Kidney (tissue), 14 donors: ENCODE measurements around the gene SRPRA. TPM values are rescaled to one million over a fixed set of nuclear protein-coding genes. Genes with fewer than 3 reads are reported as not detected.

Source experiments
- DNase-seq, 5 donors: peaks; one replicate each; pipeline ENCODE4 v3.0.0-alpha.2; 2013 to 2020
- FAIRE-seq: peaks from 2 replicates; lab custom pipeline; 2012; peaks lifted over from hg19 to GRCh38; lab: Jason Lieb, UNC
- H3K27ac ChIP-seq, 2 donors: one replicate each; pipeline ENCODE4 v1.7.0; 2013; ENCODE audit warnings: low read depth in 2 of 2, low read length in 2 of 2, inconsistent platforms in 1 of 2
- H3K27me3 ChIP-seq: one replicate; pipeline ENCODE4 v1.7.1; 2013; ENCODE audit warnings: low read length, inconsistent platforms; ENCODE audit not compliant: control insufficient read depth, insufficient read depth
- H3K36me3 ChIP-seq, 3 donors: one replicate each; pipeline versions ENCODE4 v1.7.0 to v1.7.1; 2013; ENCODE audit warnings: low read length in 3 of 3, control low read depth in 1 of 3, inconsistent platforms in 1 of 3; ENCODE audit not compliant: insufficient read depth in 3 of 3, control insufficient read depth in 2 of 3
- H3K4me1 ChIP-seq, 3 donors: one replicate each; pipeline versions ENCODE4 v1.7.0 to v1.7.1; 2013; ENCODE audit warnings: low read length in 3 of 3, inconsistent platforms in 1 of 3, low read depth in 1 of 3; ENCODE audit not compliant: control insufficient read depth in 2 of 3, insufficient read depth in 2 of 3
- H3K4me3 ChIP-seq, 3 donors: one replicate each; pipeline versions ENCODE4 v1.7.0 to v1.8.1; 2013; ENCODE audit warnings: low read length in 3 of 3, control low read depth in 1 of 3, inconsistent platforms in 1 of 3
- H3K9ac ChIP-seq, 3 donors: one replicate each; pipeline versions ENCODE4 v1.7.0 to v1.7.1; 2013; ENCODE audit warnings: low read length in 3 of 3, control low read depth in 1 of 3, inconsistent platforms in 1 of 3
- H3K9me3 ChIP-seq, 3 donors: one replicate each; pipeline versions ENCODE4 v1.7.0 to v1.7.1; 2013; ENCODE audit warnings: low read length in 3 of 3, control low read depth in 1 of 3, inconsistent platforms in 1 of 3; ENCODE audit not compliant: control insufficient read depth in 2 of 3, insufficient read depth in 1 of 3
- intact Hi-C: fragments of 100-400 bp; cut with DNase I; formaldehyde crosslinking; loops from one replicate; pipeline ENCODE4 v1.11.1; 2022
- polyA plus RNA-seq: library from polyadenylated mRNA; stranded (reverse); fragments of 350-450 nt; fragmentation: Illumina TruSeq; extraction: RNeasy Lipid Tissue Mini Kit (QIAGEN cat#74804); gene quantifications from one replicate; pipeline ENCODE4 v1.2.3, GENCODE V29; 2014; ENCODE audit warnings: low read depth, low replicate concordance; ENCODE audit not compliant: insufficient read depth
- total RNA-seq: library from RNA; stranded (reverse); fragmentation: NEBNext Ultra II Directional; extraction: Animal tissue kit (Norgen Biotek cat#: 25700); gene quantifications from one replicate; pipeline ENCODE4 v1.2.1, GENCODE V29; 2021
- TF ChIP-seq, protein P1 (sequence below): IDR thresholded peaks from 3 replicates; pipeline ENCODE4 v1.5.1; 2012; ENCODE audit warnings: mild to moderate bottlenecking, moderate library complexity, borderline replicate concordance; ENCODE audit not compliant: insufficient read depth; ENCODE audit errors: extremely low read depth
- donor health status: control.
- donor health status: control.
- donor health status: control.
- donor health status: control.
- donor health status: control.
- donor health status: DM: yes; HTN: yes; CAD: no.
- donor health status: Normal renal cell carcinoma (clear cell type).

The SRPRA gene
- total and polyA plus RNA-seq, 2 donors from 2014 or later: 55.2 to 116 TPM

DNA sequence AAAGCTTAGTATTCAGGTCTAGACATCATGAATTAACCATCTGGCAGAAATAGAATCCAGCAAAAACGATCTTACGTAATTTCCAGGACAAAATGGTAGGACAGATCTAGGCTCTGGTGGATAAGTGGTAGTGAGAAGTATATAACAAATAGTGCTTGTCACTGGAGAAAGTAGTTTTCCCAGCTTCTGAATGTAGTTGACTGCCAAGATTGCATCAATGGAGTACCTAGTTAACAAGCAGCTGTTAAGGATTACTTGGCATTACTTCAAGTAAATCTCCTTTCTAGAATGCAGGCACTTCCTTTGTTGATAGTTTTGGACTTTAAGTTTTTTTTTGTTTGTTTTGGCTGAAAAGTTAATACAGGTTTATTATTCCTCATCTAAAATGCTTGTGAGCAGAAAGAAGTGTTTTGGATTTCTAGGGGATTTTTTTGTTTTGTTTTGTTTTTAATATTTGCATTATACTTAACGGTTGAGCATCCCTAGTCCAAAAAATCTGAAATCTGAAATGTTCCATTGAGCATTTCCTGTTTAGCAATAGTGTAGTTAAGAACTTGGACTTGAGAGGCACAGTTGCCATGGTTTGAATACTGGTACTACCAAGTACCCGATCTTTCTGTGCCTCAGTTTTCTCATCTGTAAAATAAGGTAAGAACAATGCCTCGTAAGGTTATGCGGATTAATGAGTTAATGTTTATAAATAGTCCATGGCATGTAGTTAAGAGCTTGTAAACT lies 36.8 kb downstream of the SRPRA start:
- intact Hi-C loops: no loop called here
- H3K27ac ChIP-seq: no peak overlapping the region
- FAIRE-seq: peak; percentile 86

DNA sequence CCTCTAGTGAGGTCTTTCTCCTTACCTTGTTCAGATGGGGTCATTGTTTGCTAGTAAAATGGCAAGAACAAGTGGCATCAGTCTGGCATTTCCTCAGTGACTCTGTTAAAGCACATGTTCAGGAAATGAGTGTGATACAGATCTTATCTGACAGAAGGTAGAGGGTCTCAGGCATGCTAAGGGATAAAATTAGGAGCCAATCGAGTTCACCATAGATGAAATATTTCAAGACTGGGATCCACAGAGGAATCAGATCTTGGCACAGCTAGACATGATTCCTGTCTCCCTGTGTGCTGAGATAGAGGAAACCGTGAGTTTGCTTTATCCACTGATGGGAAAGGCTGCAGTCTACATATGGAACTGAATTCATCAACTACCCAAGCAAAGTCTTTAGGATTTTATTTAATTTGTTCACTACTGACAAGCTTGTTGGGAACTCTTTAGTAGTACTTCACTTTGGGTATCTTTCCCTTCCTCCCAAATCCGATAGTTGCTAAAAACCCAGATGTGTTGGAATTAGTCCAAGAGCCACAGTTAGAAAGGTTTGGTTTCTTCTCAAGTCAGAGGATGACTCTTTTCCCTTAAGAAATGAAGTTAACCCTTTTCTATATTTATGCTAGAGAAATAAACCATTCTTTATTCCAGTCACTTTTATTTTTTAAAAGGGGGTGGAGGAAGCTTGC lies 38.7 kb downstream of the SRPRA start:
- H3K9ac ChIP-seq: no peak overlapping the region
- FAIRE-seq (no peak), DNase-seq (no peak)
- no peak overlapping the region for H3K4me3 ChIP-seq
- no peaks in the 10 kb centered on the region for H3K27me3 ChIP-seq
- H3K27ac ChIP-seq: no peak overlapping the region
- H3K9me3 ChIP-seq: no peaks in the 10 kb centered on the region
- peaks cover 0 to 12% (median 3%) of the 10 kb centered on the region in 3 donors for H3K4me1 ChIP-seq
- H3K36me3 ChIP-seq: peaks cover 0 to 4% (median 0%) of the 10 kb centered on the region in 3 donors
- TF ChIP-seq, protein P1, sequence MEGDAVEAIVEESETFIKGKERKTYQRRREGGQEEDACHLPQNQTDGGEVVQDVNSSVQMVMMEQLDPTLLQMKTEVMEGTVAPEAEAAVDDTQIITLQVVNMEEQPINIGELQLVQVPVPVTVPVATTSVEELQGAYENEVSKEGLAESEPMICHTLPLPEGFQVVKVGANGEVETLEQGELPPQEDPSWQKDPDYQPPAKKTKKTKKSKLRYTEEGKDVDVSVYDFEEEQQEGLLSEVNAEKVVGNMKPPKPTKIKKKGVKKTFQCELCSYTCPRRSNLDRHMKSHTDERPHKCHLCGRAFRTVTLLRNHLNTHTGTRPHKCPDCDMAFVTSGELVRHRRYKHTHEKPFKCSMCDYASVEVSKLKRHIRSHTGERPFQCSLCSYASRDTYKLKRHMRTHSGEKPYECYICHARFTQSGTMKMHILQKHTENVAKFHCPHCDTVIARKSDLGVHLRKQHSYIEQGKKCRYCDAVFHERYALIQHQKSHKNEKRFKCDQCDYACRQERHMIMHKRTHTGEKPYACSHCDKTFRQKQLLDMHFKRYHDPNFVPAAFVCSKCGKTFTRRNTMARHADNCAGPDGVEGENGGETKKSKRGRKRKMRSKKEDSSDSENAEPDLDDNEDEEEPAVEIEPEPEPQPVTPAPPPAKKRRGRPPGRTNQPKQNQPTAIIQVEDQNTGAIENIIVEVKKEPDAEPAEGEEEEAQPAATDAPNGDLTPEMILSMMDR: no peak
- intact Hi-C loops: no loop called here

More for the DNA sequence above, 36.8 kb downstream of the SRPRA start:
- Histone ChIP-seq H3K4me1 (peaks cover 0 to 12% (median 3%) of the 10 kb centered on the region in 3 donors), H3K36me3 (peaks cover 0 to 7% (median 4%) of the 10 kb centered on the region in 3 donors), H3K27me3 (no peaks in the 10 kb centered on the region), H3K4me3 (no peak overlapping the region), H3K9me3 (no peaks in the 10 kb centered on the region), H3K9ac (no peak overlapping the region)
- peak in 2 of 5 donors; percentile 11 to 47 for DNase-seq
- TF ChIP-seq, protein P1: no peak

DNA sequence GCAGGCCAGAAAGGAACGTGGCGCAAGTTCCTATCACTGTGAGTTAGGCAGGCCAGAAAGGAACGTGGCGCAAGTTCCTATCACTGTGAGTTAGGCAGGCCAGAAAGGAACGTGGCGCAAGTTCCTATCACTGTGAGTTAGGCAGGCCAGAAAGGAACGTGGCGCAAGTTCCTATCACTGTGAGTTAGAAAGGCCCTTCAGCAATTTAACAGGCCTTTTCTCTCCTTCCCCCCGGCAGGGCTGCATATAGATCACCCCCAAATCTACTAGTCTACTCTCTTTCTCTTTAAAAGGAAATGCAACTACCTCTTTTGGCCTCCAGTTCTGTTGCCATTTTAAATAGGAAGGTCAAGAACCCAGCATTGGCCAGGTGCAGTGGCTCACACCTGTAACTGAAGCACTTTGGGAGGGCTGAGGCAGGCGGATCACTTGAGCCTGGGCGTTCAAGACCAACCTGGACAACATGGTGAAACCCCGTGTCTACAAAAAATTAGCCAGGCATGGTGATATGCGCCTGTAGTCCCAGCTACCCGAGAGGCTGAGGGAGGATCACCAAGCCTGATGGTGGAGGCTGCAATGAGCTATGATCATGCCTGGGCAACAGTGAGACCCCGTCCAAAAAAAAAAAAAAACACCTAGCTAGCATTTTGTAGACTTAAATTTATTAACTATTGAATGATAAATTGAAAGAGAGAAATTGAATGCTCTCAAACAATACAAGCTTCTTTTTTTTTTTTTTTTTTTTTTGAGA lies 42.2 kb downstream of the SRPRA start:
- no peak overlapping the region for H3K4me3 ChIP-seq
- no peak overlapping the region for H3K27ac ChIP-seq
- H3K4me1 ChIP-seq: peaks cover 0 to 4% (median under 1%) of the 10 kb centered on the region in 3 donors
- FAIRE-seq: no peak
- H3K36me3 ChIP-seq: peaks cover 0 to 4% (median 0%) of the 10 kb centered on the region in 3 donors
- TF ChIP-seq, protein P1: no peak
- DNase-seq: no peak
- no peak overlapping the region for H3K9ac ChIP-seq
- no peaks in the 10 kb centered on the region for H3K9me3 ChIP-seq
- no peaks in the 10 kb centered on the region for H3K27me3 ChIP-seq
- intact Hi-C loops: no loop called here
